ENCODE data around the gene SLC11A1. TPM values are rescaled to one million over a fixed set of nuclear protein-coding genes. Genes with fewer than 3 reads are reported as not detected.
A peak's percentile ranks its signal among the peaks of the same experiment; 100 is the strongest.

SLC11A1 gene
- total RNA-seq, 1 experiment from 2014 or later: 0.09 TPM

DNA sequence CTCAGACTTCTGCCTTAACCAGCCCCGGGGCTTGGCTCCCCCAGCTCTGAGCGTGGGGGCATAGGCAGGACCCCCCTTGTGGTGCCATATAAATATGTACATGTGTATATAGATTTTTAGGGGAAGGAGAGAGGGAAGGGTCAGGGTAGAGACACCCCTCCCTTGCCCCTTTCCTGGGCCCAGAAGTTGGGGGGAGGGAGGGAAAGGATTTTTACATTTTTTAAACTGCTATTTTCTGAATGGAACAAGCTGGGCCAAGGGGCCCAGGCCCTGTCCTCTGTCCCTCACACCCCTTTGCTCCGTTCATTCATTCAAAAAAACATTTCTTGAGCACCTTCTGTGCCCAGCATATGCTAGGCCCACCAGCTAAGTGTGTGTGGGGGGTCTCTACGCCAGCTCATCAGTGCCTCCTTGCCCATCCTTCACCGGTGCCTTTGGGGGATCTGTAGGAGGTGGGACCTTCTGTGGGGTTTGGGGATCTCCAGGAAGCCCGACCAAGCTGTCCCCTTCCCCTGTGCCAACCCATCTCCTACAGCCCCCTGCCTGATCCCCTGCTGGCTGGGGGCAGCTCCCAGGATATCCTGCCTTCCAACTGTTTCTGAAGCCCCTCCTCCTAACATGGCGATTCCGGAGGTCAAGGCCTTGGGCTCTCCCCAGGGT, 23.1 kb downstream of the SLC11A1 start:
- Mint-ChIP-seq H3K9me3 (ENCODE audit: unreplicated experiment) (no peaks in the 10 kb centered on the region), H3K36me3 (ENCODE audit: insufficient read depth, unreplicated experiment) (peaks cover 55% of the 10 kb centered on the region), H3K27me3 (ENCODE audit: insufficient read depth, unreplicated experiment) (no peaks in the 10 kb centered on the region), H3K4me1 (ENCODE audit: insufficient read depth, unreplicated experiment) (peaks cover 17% of the 10 kb centered on the region), H3K27ac (ENCODE audit: low read depth, unreplicated experiment) (peak overlapping the region; percentile 82), H3K4me3 (ENCODE audit: unreplicated experiment) (peak overlapping the region; percentile 67)
- BruUV-seq (replicated peaks): TSS peak; percentile 27
- ChIA-PET POLR2A (interaction anchor here (0.6 to 3.6 kb wide), 7 partner anchors 9 to 134 kb away, joined by 3 to 28 read pairs (median 5); partner anchors contain the start of genes AAMP, PNKD and TMBIM1), CTCF (interaction anchor here (0.6 to 2.0 kb wide), 7 partner anchors 9 to 640 kb away, joined by 3 to 7 read pairs (median 5); no protein-coding TSS in a partner anchor)
- TF ChIP-seq, protein P1, sequence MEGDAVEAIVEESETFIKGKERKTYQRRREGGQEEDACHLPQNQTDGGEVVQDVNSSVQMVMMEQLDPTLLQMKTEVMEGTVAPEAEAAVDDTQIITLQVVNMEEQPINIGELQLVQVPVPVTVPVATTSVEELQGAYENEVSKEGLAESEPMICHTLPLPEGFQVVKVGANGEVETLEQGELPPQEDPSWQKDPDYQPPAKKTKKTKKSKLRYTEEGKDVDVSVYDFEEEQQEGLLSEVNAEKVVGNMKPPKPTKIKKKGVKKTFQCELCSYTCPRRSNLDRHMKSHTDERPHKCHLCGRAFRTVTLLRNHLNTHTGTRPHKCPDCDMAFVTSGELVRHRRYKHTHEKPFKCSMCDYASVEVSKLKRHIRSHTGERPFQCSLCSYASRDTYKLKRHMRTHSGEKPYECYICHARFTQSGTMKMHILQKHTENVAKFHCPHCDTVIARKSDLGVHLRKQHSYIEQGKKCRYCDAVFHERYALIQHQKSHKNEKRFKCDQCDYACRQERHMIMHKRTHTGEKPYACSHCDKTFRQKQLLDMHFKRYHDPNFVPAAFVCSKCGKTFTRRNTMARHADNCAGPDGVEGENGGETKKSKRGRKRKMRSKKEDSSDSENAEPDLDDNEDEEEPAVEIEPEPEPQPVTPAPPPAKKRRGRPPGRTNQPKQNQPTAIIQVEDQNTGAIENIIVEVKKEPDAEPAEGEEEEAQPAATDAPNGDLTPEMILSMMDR (IDR thresholded peaks at IDR 0.05; ENCODE audit: unreplicated experiment): no peak
- DNase-seq (ENCODE audit: unreplicated experiment): no peak
- intact Hi-C loops (cut with micrococcal nuclease): loop anchor here (5.0 kb wide), 1 partner anchor 42 kb away; no protein-coding TSS in a partner anchor

DNA sequence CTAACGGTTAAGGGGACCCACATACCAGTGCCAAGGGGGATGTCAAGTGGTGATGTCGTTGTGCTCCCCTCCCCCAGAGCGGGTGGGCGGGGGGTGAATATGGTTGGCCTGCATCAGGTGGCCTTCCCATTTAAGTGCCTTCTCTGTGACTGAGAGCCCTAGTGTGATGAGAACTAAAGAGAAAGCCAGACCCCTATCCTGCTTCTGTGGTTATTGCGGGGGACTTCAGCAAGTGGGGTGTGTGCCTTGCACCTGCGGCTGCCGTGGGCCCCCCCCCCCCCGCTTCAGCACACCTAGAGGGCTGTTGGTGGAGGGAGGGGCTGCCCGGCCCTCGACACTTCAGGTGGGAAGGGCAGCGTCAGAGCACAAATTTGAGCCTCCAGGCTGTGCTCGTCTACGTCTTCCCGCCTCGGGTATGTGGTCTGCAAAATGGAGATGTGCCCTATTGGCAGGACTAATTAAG, 23.7 kb downstream of the SLC11A1 start:
- intact Hi-C loops (cut with micrococcal nuclease): loop anchor here (2.0 to 5.0 kb wide), 3 partner anchors 42 to 281 kb away; no protein-coding TSS in a partner anchor
- no TSS peak for BruUV-seq (replicated peaks)
- TF ChIP-seq, protein P1 (IDR thresholded peaks at IDR 0.05; ENCODE audit: unreplicated experiment): no peak
- peaks cover 17% of the 10 kb centered on the region for H3K4me1 Mint-ChIP-seq (ENCODE audit: insufficient read depth, unreplicated experiment)
- CTCF ChIA-PET: interaction anchor here (0.6 to 2.0 kb wide), 8 partner anchors 10 to 135 kb away, joined by 4 to 7 read pairs (median 4); no protein-coding TSS in a partner anchor
- no peaks in the 10 kb centered on the region for H3K27me3 Mint-ChIP-seq (ENCODE audit: insufficient read depth, unreplicated experiment)
- POLR2A ChIA-PET: interaction anchor here (0.6 to 3.6 kb wide), 12 partner anchors 9 to 135 kb away, joined by 3 to 28 read pairs (median 3); partner anchors contain the start of genes AAMP, PNKD and TMBIM1
- no peak for DNase-seq (ENCODE audit: unreplicated experiment)
- no peaks in the 10 kb centered on the region for H3K9me3 Mint-ChIP-seq (ENCODE audit: unreplicated experiment)
- H3K36me3 Mint-ChIP-seq (ENCODE audit: insufficient read depth, unreplicated experiment): peaks cover 52% of the 10 kb centered on the region
- H3K4me3 Mint-ChIP-seq (ENCODE audit: unreplicated experiment): peak overlapping the region; percentile 67
- peak overlapping the region; percentile 82 for H3K27ac Mint-ChIP-seq (ENCODE audit: low read depth, unreplicated experiment)

DNA sequence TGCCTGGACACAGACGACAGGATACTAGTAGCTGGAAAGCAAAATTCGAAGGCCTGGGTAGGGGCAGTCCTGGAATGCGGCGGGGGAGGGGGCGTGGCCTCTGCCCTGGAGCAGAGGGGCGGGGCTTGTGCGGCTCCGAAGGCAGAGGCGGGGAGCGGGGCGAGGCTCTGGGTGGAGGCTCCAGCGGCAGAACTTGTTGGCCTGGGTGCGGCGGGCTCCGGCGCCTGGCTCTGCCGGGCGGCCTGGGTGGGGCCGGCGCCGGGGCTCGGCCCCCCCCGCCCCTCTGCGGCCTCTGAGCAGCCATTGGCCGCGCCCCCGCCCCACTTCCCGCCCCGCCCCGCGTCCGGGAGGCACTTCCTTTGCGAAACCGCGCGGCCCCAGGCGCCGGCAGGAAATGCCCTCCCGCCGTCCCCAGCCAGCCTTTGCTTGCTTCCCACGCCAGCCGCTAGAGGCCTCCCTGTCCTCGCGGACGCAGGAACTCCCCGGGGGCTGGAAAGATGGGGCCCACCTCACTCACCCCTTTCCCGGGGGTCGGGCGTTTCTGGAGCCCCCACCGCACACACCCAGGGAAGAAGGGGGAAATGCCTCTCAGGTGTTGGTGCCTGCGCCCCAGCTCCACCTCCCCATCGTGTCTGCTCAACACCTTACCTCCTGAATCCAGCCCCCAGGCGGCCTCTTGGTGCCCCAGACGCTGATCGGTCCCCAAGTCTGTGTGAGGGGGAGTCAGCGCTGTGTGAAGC, 24.3 kb downstream of the SLC11A1 start:
- Mint-ChIP-seq H3K36me3 (ENCODE audit: insufficient read depth, unreplicated experiment) (peaks cover 52% of the 10 kb centered on the region), H3K4me3 (ENCODE audit: unreplicated experiment) (peak overlapping the region; percentile 67), H3K4me1 (ENCODE audit: insufficient read depth, unreplicated experiment) (peaks cover 17% of the 10 kb centered on the region), H3K27ac (ENCODE audit: low read depth, unreplicated experiment) (peak overlapping the region; percentile 82), H3K27me3 (ENCODE audit: insufficient read depth, unreplicated experiment) (no peaks in the 10 kb centered on the region), H3K9me3 (ENCODE audit: unreplicated experiment) (no peaks in the 10 kb centered on the region)
- TF ChIP-seq, protein P1 (IDR thresholded peaks at IDR 0.05; ENCODE audit: unreplicated experiment): peak; percentile 82
- ChIA-PET CTCF (interaction anchor here (0.6 to 2.0 kb wide), 12 partner anchors 36 to 594 kb away, joined by 3 to 7 read pairs (median 4); no protein-coding TSS in a partner anchor), POLR2A (interaction anchor here (0.7 to 3.6 kb wide), 12 partner anchors 10 to 441 kb away, joined by 3 to 28 read pairs (median 3); partner anchors contain the start of genes AAMP, PNKD and TMBIM1)
- peak; percentile 94 for DNase-seq (ENCODE audit: unreplicated experiment)
- intact Hi-C loops (cut with micrococcal nuclease): loop anchor here (2.0 to 5.0 kb wide), 3 partner anchors 41 to 280 kb away; no protein-coding TSS in a partner anchor
- BruUV-seq (replicated peaks): no TSS peak
